Measurements from ENCODE around the gene FHL1. TPM values are rescaled to one million over a fixed set of nuclear protein-coding genes. Genes with fewer than 3 reads are reported as not detected.
"Not testable (repeated sequence)": the region's sequence is repeated elsewhere in the genome, so short reads cannot be mapped to it uniquely, and the experiment has no call there.

The FHL1 gene
- 111 TPM for polyA plus RNA-seq
- long read RNA-seq, donor 1, transcript FHL1-205 (7 exons, 2,441 nt), result major isoform, 8 of 31 reads
- long read RNA-seq, donor 1, partial matches to known transcripts, result 22 of 31 reads
- long read RNA-seq, donor 1, other reads (novel, unspliced or antisense), result 0 of 31 reads
- long read RNA-seq, donor 2, transcript FHL1-205 (7 exons, 2,441 nt), result major isoform, 21 of 25 reads
- long read RNA-seq, donor 2, partial matches to known transcripts, result 0 of 25 reads
- long read RNA-seq, donor 2, other reads (novel, unspliced or antisense), result 0 of 25 reads
- long read RNA-seq, donor 3, transcript FHL1-205 (7 exons, 2,441 nt), result major isoform, 23 of 28 reads
- long read RNA-seq, donor 3, partial matches to known transcripts, result 0 of 28 reads
- long read RNA-seq, donor 3, other reads (novel, unspliced or antisense), result 0 of 28 reads
- long read RNA-seq, donor 4, partial matches to known transcripts, result 0 of 2 reads
- long read RNA-seq, donor 4, other reads (novel, unspliced or antisense), result 0 of 2 reads
- long read RNA-seq, donor 5, transcript FHL1-205 (7 exons, 2,441 nt), result major isoform, 22 of 44 reads
- long read RNA-seq, donor 5, partial matches to known transcripts, result 16 of 44 reads
- long read RNA-seq, donor 5, other reads (novel, unspliced or antisense), result 0 of 44 reads
- long read RNA-seq, donor 6, transcript FHL1-205 (7 exons, 2,441 nt), result major isoform, 33 of 80 reads
- long read RNA-seq, donor 6, partial matches to known transcripts, result 43 of 80 reads
- long read RNA-seq, donor 6, other reads (novel, unspliced or antisense), result 0 of 80 reads
- long read RNA-seq, donor 7, transcript FHL1-205 (7 exons, 2,441 nt), result major isoform, 18 of 30 reads
- long read RNA-seq, donor 7, partial matches to known transcripts, result 5 of 30 reads
- long read RNA-seq, donor 7, other reads (novel, unspliced or antisense), result 0 of 30 reads
- long read RNA-seq, donor 8, transcript FHL1-205 (7 exons, 2,441 nt), result major isoform, 31 of 33 reads
- long read RNA-seq, donor 8, partial matches to known transcripts, result 0 of 33 reads
- long read RNA-seq, donor 8, other reads (novel, unspliced or antisense), result 0 of 33 reads
- long read RNA-seq, donor 9, transcript FHL1-205 (7 exons, 2,441 nt), result major isoform, 18 of 19 reads
- long read RNA-seq, donor 9, partial matches to known transcripts, result 0 of 19 reads
- long read RNA-seq, donor 9, other reads (novel, unspliced or antisense), result 0 of 19 reads
- long read RNA-seq, donor 10, transcript FHL1-205 (7 exons, 2,441 nt), result major isoform, 29 of 34 reads
- long read RNA-seq, donor 10, partial matches to known transcripts, result 0 of 34 reads
- long read RNA-seq, donor 10, other reads (novel, unspliced or antisense), result 0 of 34 reads
- long read RNA-seq, donor 11, transcript FHL1-205 (7 exons, 2,441 nt), result major isoform, 19 of 21 reads
- long read RNA-seq, donor 11, partial matches to known transcripts, result 0 of 21 reads
- long read RNA-seq, donor 11, other reads (novel, unspliced or antisense), result 0 of 21 reads

DNA sequence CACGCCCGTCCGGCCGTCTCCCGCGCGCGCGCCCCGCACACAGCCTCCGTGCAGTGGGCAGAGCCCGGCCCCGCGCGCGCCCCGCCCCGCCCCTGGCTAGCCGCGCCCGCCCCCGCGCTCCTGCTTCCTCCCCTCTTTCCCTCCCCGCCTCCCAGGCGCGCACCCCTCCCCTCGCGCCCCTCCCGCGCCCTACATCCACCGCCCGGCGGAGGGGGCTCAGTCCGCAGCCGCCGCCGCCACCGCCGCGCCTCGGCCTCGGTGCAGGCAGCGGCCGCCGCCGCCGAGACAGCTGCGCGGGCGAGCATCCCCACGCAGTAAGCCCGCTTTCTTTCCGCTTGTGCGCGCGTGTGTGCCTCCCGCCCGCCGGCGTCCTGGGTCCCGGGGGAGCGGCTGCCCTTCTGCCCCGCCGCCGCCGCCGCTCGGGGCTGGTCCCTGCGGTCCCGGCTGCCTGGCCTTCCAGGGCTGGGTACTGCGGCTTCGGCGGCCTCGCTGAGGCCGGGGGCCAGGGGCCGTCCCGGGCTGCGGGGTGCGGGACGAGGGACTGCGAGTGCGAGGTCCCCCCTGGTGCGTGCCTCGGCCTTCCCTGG is at the start of gene FHL1:
TSS of gene FHL1 (plus strand) at position 219 of the 587 bp plus-strand sequence.
- no peaks in the 10 kb centered on the region for H3K9me3 ChIP-seq (ENCODE audit: control insufficient read depth, low read depth, low read length)
- H3K4me3 ChIP-seq (ENCODE audit: low read length), result peak within 1 kb of the TSS; percentile 40
- H3K36me3 ChIP-seq (ENCODE audit: control insufficient read depth, insufficient read depth, low read length), result no peaks in the 10 kb centered on the region
- H3K27me3 ChIP-seq (ENCODE audit: control insufficient read depth, insufficient read depth, low read length), result peaks cover 9% of the 10 kb centered on the region
- peak in 1 of 2 donors; percentile 30 for DNase-seq
- no peaks in the 10 kb centered on the region for H3K4me1 ChIP-seq (ENCODE audit: control insufficient read depth, insufficient read depth, low read length)
- H3K27ac ChIP-seq (ENCODE audit: low read length), result peak within 1 kb of the TSS; percentile 67
- no CpG with 5 or more reads among the region's 84 CpGs for WGBS (ENCODE audit: insufficient coverage, low lambda C conversion rate)

DNA sequence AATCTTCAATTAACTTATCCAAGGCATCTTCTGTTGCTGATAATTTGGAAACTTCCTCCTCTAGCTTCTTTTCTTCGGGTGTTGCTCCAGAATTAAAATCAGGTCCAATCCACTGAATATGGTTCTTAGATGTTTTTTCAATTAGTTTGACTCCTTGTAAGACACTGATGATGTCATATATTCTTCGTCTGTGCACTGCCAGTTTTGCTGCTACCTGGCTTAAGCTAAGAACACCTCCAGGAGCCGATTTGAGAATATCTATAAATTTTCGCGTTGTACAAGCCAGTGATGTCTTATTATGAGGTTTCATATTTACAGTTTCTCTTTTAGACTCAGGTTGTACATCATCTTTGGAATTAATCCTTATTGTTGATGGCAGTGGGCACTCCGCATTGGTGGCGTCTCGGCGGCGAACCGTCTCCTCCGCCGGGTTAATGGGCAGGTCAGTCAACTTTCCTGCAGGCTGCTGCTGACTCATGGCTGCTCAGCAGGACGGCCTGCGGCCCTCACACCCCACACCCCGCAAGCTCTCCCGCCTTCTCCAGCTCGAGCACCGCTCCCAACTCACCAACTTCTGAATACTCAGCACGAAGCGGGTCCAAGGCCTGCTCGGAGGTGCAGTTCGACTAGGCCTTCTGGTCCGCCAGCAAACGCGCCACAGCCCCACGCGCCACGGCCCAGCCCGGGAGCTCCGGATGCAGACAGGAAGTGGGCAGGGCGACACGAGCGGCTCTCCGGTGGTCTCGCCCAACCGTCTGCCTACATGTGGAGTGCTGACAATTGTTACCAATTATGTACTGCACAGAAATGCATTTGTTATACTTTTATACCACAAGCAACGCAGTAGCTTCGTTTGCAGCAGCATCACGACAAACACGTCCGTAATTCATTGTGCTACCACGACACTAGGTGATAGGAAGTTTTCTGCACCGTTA is 49.2 kb upstream of the FHL1 start:
- H3K4me1 ChIP-seq (ENCODE audit: control insufficient read depth, insufficient read depth, low read length), result no peaks in the 10 kb centered on the region
- H3K4me3 ChIP-seq (ENCODE audit: low read length), result no peak overlapping the region
- no peak for DNase-seq
- no peaks in the 10 kb centered on the region for H3K9me3 ChIP-seq (ENCODE audit: control insufficient read depth, low read depth, low read length)
- no peak overlapping the region for H3K27ac ChIP-seq (ENCODE audit: low read length)
- no peaks in the 10 kb centered on the region for H3K27me3 ChIP-seq (ENCODE audit: control insufficient read depth, insufficient read depth, low read length)
- no CpG with 5 or more reads among the region's 44 CpGs for WGBS (ENCODE audit: insufficient coverage, low lambda C conversion rate)
- no peaks in the 10 kb centered on the region for H3K36me3 ChIP-seq (ENCODE audit: control insufficient read depth, insufficient read depth, low read length)

DNA sequence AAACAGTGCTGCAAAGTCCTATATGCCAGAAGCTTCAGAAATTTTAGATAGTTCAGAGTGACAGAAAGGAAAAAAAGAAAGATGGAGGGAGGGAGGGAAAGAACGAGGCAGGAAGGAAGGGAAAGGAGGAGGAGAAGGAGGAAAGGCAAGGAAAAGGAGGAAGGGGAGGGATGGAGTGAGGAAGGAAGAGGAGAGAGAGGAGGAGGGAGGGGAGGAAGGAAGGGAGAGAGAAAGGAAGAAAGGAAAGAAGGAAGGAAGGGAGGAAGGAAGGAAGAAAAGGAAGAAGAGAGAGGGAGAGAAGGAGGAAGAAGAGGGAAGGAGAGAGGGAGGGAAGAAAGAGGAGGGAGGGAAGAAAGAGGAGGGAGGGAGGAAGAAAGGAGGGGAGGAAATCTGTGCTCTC is 42.4 kb upstream of the FHL1 start:
- Histone ChIP-seq H3K4me3 (ENCODE audit: low read length) (no peak overlapping the region), H3K27me3 (ENCODE audit: control insufficient read depth, insufficient read depth, low read length) (no peaks in the 10 kb centered on the region), H3K9me3 (ENCODE audit: control insufficient read depth, low read depth, low read length) (no peaks in the 10 kb centered on the region), H3K4me1 (ENCODE audit: control insufficient read depth, insufficient read depth, low read length) (no peaks in the 10 kb centered on the region), H3K27ac (ENCODE audit: low read length) (no peak overlapping the region), H3K36me3 (ENCODE audit: control insufficient read depth, insufficient read depth, low read length) (no peaks in the 10 kb centered on the region)
- 43% methylated on average over 1 of the region's 1 CpG for WGBS (ENCODE audit: insufficient coverage, low lambda C conversion rate)
- no peak for DNase-seq

DNA sequence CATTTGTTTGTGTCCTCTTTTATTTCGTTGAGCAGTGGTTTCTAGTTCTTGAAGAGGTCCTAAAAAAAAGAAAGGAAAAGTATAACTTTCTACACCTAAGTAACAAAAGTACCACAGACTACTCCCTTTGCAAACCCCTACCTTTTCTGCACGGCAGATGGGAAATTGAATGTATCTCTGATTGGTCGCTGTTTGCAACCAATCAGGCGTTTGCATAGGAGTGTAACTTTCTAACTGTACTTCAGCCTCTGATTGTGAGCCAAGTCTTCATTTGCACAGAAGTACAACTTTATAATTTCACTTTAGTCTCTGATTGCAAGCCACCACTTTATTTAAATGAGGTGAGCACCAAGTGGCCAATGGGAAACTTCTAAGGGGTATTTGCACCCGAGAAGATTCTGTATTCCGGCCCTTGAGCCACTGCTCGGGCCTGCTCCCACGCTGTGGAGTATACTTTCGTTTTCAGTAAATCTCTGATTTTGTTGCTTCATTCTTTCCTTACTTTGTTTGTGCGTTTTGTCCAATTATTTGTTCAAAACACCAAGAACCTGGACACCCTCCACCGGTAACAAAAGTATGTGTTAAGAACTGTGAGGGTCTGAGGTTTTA is 40.3 kb upstream of the FHL1 start:
- no peaks in the 10 kb centered on the region for H3K4me1 ChIP-seq (ENCODE audit: control insufficient read depth, insufficient read depth, low read length)
- no CpG with 5 or more reads among the region's 11 CpGs for WGBS (ENCODE audit: insufficient coverage, low lambda C conversion rate)
- no peaks in the 10 kb centered on the region for H3K9me3 ChIP-seq (ENCODE audit: control insufficient read depth, low read depth, low read length)
- no peak overlapping the region for H3K4me3 ChIP-seq (ENCODE audit: low read length)
- no peaks in the 10 kb centered on the region for H3K27me3 ChIP-seq (ENCODE audit: control insufficient read depth, insufficient read depth, low read length)
- no peak overlapping the region for H3K27ac ChIP-seq (ENCODE audit: low read length)
- H3K36me3 ChIP-seq (ENCODE audit: control insufficient read depth, insufficient read depth, low read length), result no peaks in the 10 kb centered on the region
- DNase-seq, result no peak

DNA sequence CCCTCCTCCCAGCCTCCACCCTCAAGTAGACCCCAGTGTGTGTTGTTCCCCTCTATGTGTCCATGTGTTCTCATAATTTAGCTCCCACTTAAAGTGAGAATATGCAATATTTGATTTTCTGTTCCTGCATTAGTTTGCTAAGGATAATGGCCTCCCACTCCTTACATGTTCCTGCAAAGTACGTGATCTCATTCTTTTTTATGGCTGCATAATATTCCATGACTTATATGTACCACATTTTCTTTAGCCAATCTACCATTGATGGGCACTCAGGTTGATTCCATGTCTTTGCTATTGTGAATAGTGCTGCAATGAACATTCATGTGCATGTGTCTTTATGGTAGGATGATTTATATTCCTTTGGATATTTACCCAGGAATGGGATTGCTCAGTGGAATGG is 38.4 kb upstream of the FHL1 start:
- H3K9me3 ChIP-seq (ENCODE audit: control insufficient read depth, low read depth, low read length); H3K4me1 ChIP-seq (ENCODE audit: control insufficient read depth, insufficient read depth, low read length); H3K4me3 ChIP-seq (ENCODE audit: low read length); H3K27me3 ChIP-seq (ENCODE audit: control insufficient read depth, insufficient read depth, low read length); H3K27ac ChIP-seq (ENCODE audit: low read length); H3K36me3 ChIP-seq (ENCODE audit: control insufficient read depth, insufficient read depth, low read length); DNase-seq: not testable (repeated sequence)
- WGBS (ENCODE audit: insufficient coverage, low lambda C conversion rate), result no CpG with 5 or more reads among the region's 1 CpG

DNA sequence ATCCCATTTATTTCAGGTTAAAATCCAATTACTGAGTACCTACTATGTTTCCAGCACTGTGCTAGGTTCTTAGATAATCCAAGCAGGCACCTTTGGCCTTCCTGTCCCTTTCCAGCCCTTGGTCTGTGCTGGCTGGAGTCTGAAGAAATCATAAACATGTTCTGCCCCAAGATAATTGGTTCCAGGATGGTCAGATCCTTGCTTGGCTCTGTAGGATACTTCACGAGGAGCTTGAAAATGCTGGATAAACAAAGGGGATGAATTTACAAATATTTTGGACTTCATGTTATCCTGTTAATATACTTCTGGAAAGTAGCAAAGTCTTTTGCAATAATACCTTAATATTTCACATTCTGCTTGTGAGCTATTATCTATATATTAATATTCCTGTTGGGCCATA is 35.0 kb upstream of the FHL1 start:
- H3K4me1 ChIP-seq (ENCODE audit: control insufficient read depth, insufficient read depth, low read length), result no peaks in the 10 kb centered on the region
- no peaks in the 10 kb centered on the region for H3K9me3 ChIP-seq (ENCODE audit: control insufficient read depth, low read depth, low read length)
- no CpG with 5 or more reads among the region's 1 CpG for WGBS (ENCODE audit: insufficient coverage, low lambda C conversion rate)
- H3K27ac ChIP-seq (ENCODE audit: low read length), result no peak overlapping the region
- H3K4me3 ChIP-seq (ENCODE audit: low read length), result no peak overlapping the region
- H3K36me3 ChIP-seq (ENCODE audit: control insufficient read depth, insufficient read depth, low read length), result no peaks in the 10 kb centered on the region
- DNase-seq, result no peak
- no peaks in the 10 kb centered on the region for H3K27me3 ChIP-seq (ENCODE audit: control insufficient read depth, insufficient read depth, low read length)

DNA sequence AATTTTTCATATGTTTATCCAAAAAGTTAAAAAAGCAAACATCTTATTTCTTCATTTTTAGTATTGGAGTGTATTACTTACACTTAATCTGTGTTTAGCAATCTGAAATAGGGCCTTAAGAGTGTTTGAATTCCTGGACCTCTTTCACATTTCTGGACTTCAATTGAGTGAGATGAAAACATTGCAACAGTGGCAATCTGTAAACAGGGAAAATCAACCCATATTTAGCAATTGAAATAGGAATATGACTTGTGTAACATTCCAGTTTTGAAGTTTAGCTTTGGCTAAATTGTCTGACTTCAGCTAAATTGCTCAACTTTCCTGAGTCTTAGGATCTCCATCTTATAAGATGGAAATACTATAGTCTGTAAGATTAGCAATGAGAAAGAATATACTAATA is 34.6 kb upstream of the FHL1 start:
- Histone ChIP-seq H3K36me3 (ENCODE audit: control insufficient read depth, insufficient read depth, low read length) (no peaks in the 10 kb centered on the region), H3K4me1 (ENCODE audit: control insufficient read depth, insufficient read depth, low read length) (no peaks in the 10 kb centered on the region), H3K27ac (ENCODE audit: low read length) (no peak overlapping the region), H3K27me3 (ENCODE audit: control insufficient read depth, insufficient read depth, low read length) (no peaks in the 10 kb centered on the region), H3K9me3 (ENCODE audit: control insufficient read depth, low read depth, low read length) (no peaks in the 10 kb centered on the region), H3K4me3 (ENCODE audit: low read length) (no peak overlapping the region)
- DNase-seq, result no peak

DNA sequence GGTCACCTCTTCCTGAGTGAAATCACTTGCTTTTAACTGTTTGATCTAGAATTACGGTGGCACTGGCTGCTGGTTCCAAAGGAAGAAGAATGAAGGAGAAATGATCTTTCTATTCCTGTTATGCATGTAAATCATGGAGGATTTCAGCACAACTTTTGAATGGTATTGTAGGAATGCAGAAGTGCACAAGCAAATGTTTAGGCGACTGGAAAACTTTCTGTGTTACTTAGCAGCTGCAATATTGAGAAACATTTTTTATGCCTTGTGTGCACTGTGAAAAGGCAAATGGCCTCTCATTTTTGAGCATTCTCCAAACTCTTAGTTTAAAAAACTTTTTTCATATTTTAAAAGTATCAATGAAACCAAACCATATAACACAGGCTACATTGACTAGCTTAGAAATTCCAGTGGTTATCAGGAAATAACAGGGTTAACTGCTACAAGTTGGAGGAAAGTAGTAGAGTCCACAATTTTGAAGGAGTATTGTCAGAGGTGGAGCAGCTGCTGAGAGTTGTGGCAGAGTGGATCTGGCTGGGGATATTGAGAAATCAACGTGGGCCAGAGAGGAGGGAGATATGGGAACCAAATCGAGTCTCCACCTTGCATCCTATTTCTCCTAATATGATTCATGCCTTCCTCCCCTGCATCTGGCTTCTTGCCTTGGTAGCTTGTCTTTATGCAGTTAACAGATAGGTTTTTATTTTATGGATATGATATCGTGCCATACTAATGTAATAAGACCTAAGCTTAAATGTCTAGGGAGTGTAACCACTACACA is 32.0 kb upstream of the FHL1 start:
- Histone ChIP-seq H3K9me3 (ENCODE audit: control insufficient read depth, low read depth, low read length) (no peaks in the 10 kb centered on the region), H3K27me3 (ENCODE audit: control insufficient read depth, insufficient read depth, low read length) (no peaks in the 10 kb centered on the region), H3K27ac (ENCODE audit: low read length) (peak overlapping the region; percentile 31), H3K36me3 (ENCODE audit: control insufficient read depth, insufficient read depth, low read length) (no peaks in the 10 kb centered on the region), H3K4me3 (ENCODE audit: low read length) (no peak overlapping the region), H3K4me1 (ENCODE audit: control insufficient read depth, insufficient read depth, low read length) (no peaks in the 10 kb centered on the region)
- WGBS (ENCODE audit: insufficient coverage, low lambda C conversion rate), result no CpG with 5 or more reads among the region's 5 CpGs
- DNase-seq, result peak in 1 of 2 donors; percentile 4
